ENCODE data around the gene NACC2. TPM values are rescaled to one million over a fixed set of nuclear protein-coding genes. Genes with fewer than 3 reads are reported as not detected.

The NACC2 gene
- total and polyA plus RNA-seq, 9 of the 15 experiments (the other 6 are each of a cell fraction or from before 2014, with no cell fraction given) = 0.70 to 25.1 (median 5.6) TPM

DNA sequence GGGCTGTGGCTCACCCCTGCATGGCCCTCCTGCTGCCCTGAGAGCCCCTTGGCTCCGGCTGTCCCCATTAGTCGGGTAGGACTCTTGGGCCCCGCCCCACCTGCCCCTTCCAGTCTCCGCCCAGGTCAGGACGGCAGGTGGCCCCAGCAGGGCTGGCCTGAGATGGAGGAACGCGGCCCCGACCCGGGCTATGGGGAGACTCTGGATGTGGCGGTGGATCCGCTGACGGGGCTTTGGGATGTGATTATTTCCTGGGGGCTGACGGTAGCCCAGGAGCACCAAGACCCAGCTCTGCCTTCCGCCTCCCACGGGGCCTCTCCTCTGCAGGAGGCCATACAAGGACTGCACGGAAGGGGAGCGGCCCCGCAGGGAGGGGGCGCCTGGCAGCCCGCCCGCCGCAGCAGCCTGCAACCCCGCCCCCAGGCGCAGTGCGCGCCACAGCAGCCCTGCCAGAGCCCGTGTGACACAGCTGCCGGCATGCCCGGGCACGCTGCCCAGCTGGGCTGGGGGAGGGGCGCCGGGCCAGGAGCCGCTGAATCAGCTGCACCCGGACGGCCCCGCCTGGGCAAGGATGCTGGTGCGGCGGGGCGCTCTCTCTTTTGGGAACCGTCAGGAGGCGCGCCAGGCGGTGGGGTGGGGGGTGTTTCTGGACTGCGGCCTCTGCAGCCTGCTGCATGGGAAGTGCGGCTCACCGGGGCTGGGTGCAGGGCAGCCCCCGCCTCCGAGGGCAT, 14.4 kb upstream of the NACC2 start (continued):
- TF ChIP-seq, protein P1, sequence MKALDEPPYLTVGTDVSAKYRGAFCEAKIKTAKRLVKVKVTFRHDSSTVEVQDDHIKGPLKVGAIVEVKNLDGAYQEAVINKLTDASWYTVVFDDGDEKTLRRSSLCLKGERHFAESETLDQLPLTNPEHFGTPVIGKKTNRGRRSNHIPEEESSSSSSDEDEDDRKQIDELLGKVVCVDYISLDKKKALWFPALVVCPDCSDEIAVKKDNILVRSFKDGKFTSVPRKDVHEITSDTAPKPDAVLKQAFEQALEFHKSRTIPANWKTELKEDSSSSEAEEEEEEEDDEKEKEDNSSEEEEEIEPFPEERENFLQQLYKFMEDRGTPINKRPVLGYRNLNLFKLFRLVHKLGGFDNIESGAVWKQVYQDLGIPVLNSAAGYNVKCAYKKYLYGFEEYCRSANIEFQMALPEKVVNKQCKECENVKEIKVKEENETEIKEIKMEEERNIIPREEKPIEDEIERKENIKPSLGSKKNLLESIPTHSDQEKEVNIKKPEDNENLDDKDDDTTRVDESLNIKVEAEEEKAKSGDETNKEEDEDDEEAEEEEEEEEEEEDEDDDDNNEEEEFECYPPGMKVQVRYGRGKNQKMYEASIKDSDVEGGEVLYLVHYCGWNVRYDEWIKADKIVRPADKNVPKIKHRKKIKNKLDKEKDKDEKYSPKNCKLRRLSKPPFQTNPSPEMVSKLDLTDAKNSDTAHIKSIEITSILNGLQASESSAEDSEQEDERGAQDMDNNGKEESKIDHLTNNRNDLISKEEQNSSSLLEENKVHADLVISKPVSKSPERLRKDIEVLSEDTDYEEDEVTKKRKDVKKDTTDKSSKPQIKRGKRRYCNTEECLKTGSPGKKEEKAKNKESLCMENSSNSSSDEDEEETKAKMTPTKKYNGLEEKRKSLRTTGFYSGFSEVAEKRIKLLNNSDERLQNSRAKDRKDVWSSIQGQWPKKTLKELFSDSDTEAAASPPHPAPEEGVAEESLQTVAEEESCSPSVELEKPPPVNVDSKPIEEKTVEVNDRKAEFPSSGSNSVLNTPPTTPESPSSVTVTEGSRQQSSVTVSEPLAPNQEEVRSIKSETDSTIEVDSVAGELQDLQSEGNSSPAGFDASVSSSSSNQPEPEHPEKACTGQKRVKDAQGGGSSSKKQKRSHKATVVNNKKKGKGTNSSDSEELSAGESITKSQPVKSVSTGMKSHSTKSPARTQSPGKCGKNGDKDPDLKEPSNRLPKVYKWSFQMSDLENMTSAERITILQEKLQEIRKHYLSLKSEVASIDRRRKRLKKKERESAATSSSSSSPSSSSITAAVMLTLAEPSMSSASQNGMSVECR (CRISPR knock-in tag; IDR thresholded peaks at IDR 0.05) = peak; percentile 65; the same call in 1 of the 2 replicates
- TF ChIP-seq MYC (IDR thresholded peaks at IDR 0.05; ENCODE audit: low read depth, low read length) = peak; percentile 54
- TF ChIP-seq MYC (CRISPR knock-in tag; IDR thresholded peaks at IDR 0.05; ENCODE audit: borderline replicate concordance, low read depth) = no peak
- TF ChIP-seq, protein P2, sequence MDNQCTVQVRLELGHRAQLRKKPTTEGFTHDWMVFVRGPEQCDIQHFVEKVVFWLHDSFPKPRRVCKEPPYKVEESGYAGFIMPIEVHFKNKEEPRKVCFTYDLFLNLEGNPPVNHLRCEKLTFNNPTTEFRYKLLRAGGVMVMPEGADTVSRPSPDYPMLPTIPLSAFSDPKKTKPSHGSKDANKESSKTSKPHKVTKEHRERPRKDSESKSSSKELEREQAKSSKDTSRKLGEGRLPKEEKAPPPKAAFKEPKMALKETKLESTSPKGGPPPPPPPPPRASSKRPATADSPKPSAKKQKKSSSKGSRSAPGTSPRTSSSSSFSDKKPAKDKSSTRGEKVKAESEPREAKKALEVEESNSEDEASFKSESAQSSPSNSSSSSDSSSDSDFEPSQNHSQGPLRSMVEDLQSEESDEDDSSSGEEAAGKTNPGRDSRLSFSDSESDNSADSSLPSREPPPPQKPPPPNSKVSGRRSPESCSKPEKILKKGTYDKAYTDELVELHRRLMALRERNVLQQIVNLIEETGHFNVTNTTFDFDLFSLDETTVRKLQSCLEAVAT (IDR thresholded peaks at IDR 0.05) = no peak
- TF ChIP-seq, protein P3, sequence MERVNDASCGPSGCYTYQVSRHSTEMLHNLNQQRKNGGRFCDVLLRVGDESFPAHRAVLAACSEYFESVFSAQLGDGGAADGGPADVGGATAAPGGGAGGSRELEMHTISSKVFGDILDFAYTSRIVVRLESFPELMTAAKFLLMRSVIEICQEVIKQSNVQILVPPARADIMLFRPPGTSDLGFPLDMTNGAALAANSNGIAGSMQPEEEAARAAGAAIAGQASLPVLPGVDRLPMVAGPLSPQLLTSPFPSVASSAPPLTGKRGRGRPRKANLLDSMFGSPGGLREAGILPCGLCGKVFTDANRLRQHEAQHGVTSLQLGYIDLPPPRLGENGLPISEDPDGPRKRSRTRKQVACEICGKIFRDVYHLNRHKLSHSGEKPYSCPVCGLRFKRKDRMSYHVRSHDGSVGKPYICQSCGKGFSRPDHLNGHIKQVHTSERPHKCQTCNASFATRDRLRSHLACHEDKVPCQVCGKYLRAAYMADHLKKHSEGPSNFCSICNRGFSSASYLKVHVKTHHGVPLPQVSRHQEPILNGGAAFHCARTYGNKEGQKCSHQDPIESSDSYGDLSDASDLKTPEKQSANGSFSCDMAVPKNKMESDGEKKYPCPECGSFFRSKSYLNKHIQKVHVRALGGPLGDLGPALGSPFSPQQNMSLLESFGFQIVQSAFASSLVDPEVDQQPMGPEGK (CRISPR knock-in tag; IDR thresholded peaks at IDR 0.05; ENCODE audit: borderline replicate concordance) = no peak
- no peak for TF ChIP-seq ZNF408 (CRISPR knock-in tag; IDR thresholded peaks at IDR 0.05; ENCODE audit: low read depth)
- TF ChIP-seq RNF2 (IDR thresholded peaks at IDR 0.05) = no peak
- no peak for TF ChIP-seq ZNF75A (CRISPR knock-in tag; IDR thresholded peaks at IDR 0.05)
- TF ChIP-seq KDM5B (IDR thresholded peaks at IDR 0.05; ENCODE audit: insufficient replicate concordance, low read depth, low read length) = peak; percentile 48
- TF ChIP-seq GATAD2A (IDR thresholded peaks at IDR 0.05) = no peak
- peak; percentile 60; the same call in 1 of the 2 replicates for TF ChIP-seq CBX1 (IDR thresholded peaks at IDR 0.05; ENCODE audit: low read depth)
- peak; percentile 39 for TF ChIP-seq RBM22 (IDR thresholded peaks at IDR 0.05; ENCODE audit: low read depth, low read length, poor library complexity, severe bottlenecking)
- no peak for TF ChIP-seq NR4A1 (CRISPR knock-in tag; IDR thresholded peaks at IDR 0.05)
- TF ChIP-seq NR4A1 (tag; IDR thresholded peaks at IDR 0.05) = 0 out of 2 replicates have a peak, but pooled peaks have one; percentile 17
- TF ChIP-seq HNRNPK (IDR thresholded peaks at IDR 0.05; ENCODE audit: low read depth, low read length, poor library complexity, severe bottlenecking) = peak; percentile 96
- TF ChIP-seq SRF (CRISPR knock-in tag; IDR thresholded peaks at IDR 0.05) = peak; percentile 81 to 94; a peak in 3 of 4 replicates
- TF ChIP-seq HIVEP1 (CRISPR knock-in tag; IDR thresholded peaks at IDR 0.05) = no peak
- TF ChIP-seq U2AF1 (optimal IDR thresholded peaks at IDR 0.05; ENCODE audit: low read depth, low read length) = peak; percentile 81
- TF ChIP-seq KLF13 (tag; IDR thresholded peaks at IDR 0.05; ENCODE audit: borderline replicate concordance, low read depth) = 0 out of 2 replicates have a peak, but pooled peaks have one; percentile 14
- TF ChIP-seq SRSF9 (IDR thresholded peaks at IDR 0.05; ENCODE audit: borderline replicate concordance, low read depth, low read length) = no peak

Measured in K562 (cell line).